GM12864 (cell line): ENCODE measurements around the gene DHX34.
"Not testable (repeated sequence)": the region's sequence is repeated elsewhere in the genome, so short reads cannot be mapped to it uniquely, and the experiment has no call there.

Experiments used
- DNase-seq: peaks from one replicate; pipeline ENCODE4 v3.0.0-alpha.2; 2011; ENCODE audit warnings: low read depth
- H3K4me3 ChIP-seq: 2 replicates; pipeline ENCODE4 v1.5.1; 2011; ENCODE audit warnings: mild to moderate bottlenecking, low read depth, low read length, control low read depth
- TF ChIP-seq, protein P1 (sequence below): IDR thresholded peaks from 2 replicates; pipeline ENCODE4 v1.5.1; 2011; ENCODE audit warnings: low read depth, mild to moderate bottlenecking, moderate library complexity, low read length, control low read depth, inconsistent platforms; ENCODE audit errors: missing control alignments

DHX34 gene

DNA sequence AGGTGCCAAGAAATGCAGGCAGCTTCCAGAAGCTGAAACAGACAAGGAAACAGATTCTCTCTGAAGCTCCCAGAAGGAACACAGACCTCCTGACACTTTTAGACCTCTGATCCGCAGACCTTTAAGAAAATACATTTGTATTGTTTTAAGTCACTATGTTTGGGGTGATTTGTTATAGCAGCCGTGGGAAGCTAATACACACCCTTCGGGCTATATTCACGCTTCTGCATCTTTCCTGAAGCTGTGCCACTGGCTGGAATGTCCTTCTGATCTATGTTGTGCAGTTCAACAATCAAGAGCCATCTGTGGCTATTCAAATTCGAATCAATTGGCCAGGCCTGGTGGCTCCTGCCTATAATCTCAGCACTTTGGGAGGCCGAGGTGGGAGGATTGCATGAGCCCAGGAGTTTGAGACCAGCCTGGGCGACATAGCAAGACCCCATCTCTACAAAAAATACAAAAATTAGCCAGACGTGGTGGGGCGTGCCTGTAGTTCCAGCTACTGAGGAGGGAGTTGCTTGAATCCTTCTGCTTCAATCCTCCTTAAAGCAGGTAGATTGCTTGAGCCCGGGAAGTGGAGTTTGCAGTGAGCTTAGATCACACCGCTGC, 5.8 kb upstream of the DHX34 start:
- TF ChIP-seq, protein P1, sequence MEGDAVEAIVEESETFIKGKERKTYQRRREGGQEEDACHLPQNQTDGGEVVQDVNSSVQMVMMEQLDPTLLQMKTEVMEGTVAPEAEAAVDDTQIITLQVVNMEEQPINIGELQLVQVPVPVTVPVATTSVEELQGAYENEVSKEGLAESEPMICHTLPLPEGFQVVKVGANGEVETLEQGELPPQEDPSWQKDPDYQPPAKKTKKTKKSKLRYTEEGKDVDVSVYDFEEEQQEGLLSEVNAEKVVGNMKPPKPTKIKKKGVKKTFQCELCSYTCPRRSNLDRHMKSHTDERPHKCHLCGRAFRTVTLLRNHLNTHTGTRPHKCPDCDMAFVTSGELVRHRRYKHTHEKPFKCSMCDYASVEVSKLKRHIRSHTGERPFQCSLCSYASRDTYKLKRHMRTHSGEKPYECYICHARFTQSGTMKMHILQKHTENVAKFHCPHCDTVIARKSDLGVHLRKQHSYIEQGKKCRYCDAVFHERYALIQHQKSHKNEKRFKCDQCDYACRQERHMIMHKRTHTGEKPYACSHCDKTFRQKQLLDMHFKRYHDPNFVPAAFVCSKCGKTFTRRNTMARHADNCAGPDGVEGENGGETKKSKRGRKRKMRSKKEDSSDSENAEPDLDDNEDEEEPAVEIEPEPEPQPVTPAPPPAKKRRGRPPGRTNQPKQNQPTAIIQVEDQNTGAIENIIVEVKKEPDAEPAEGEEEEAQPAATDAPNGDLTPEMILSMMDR = no peak
- no peak for DNase-seq

DNA sequence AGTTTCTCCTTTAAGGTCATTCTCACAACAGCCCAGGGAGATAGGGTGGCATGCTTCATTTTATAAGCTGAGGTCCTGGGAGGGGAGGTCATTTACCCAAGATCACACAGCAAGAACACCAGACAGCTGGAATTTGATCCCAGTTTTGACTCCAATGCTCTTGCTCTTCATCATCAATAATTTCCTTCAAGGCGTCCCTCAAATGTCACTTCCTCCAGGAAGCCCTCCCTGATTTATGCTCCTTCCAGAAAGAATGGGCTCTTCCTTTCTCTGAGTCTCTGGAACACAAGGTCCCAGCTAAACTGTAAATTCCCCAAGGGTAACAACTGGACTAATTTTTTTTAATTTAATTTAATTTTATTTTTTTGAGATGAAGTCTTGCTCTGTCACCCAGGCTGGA, 4.7 kb upstream of the DHX34 start:
- no peak overlapping the region for H3K4me3 ChIP-seq
- TF ChIP-seq, protein P1 = no peak
- no peak for DNase-seq

More for the DNA sequence above, 5.8 kb upstream of the DHX34 start:
- no peak overlapping the region for H3K4me3 ChIP-seq

DNA sequence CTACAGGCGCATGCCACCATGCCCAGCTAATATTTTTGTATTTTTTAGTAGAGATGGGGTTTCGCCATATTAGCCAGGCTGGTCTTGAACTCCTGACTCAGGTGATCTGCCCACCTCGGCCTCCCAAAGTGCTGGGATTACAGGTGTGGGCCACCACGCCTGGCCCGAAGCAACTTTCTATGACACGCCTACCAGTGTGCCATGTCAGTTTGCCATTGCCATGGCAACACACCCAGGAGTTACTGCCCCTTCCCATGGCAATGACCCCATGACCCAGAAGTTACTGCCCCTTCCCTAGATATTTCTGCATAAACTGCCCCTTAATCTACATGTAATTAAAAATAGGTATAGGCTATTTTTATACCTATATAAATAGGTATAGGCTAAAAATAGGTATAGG, 3.1 kb upstream of the DHX34 start:
- H3K4me3 ChIP-seq, DNase-seq: not testable (repeated sequence)

DNA sequence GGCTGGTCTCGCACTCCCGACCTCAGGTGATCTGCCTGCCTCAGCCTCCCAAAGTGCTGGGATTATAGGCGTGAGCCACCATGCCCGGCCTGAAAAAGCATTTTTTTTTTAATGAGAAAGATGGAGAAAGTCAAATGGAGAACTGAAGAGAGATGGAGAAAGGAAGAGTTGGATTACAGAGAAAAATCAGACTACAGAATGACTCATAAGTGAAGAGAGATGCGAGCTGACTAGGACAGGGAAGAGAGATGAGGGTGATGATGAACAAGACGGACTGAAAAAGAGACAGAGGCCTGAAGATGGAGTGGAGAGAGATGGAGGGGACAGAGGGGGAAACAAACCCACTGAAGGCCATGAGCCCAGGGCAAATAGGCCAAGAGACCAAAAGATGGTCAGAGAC, 1.5 kb downstream of the DHX34 start:
- TF ChIP-seq, protein P1 = no peak
- H3K4me3 ChIP-seq = no peak overlapping the region
- DNase-seq = no peak

DNA sequence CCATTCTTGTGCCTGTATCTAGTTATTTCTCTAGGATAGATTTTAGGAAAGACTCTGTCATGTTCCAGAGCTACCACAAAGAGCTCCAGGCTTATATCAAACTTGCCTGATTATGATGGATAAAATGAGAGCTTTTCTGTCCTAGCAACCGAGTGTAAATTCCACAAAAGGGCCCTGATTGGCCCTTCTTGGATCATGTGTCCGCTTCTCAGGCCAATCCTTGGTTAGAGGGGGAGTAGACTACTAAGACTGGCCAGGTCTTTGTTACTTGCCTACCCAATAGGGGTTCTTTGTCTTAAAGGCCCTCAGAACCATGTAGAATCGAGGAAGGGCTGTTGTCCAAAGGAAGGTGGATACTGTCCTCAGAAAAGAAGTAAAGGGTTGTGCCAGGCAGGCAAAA, 2.4 kb downstream of the DHX34 start:
- no peak for DNase-seq
- H3K4me3 ChIP-seq = no peak overlapping the region
- TF ChIP-seq, protein P1 = no peak

DNA sequence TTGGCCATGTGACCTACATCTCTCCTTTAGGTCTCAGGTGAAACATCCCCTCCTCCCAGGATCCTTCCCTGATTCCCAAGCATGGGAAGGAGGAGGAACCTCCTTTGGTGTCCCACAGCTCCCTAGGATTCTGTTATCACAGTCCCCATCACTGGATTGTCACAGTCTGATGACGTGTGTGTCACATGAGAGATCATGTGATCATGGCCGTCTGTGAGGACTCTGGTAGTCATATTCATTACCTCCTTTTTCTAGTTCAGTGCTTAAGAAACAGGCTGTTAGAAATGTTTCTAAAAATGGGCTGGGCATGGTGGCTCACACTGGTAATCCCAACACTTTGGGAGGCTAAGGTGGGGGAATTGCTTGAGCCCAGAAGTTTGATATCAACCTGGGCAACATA, 3.0 kb downstream of the DHX34 start:
- no peak overlapping the region for H3K4me3 ChIP-seq
- DNase-seq = no peak
- TF ChIP-seq, protein P1 = no peak

DNA sequence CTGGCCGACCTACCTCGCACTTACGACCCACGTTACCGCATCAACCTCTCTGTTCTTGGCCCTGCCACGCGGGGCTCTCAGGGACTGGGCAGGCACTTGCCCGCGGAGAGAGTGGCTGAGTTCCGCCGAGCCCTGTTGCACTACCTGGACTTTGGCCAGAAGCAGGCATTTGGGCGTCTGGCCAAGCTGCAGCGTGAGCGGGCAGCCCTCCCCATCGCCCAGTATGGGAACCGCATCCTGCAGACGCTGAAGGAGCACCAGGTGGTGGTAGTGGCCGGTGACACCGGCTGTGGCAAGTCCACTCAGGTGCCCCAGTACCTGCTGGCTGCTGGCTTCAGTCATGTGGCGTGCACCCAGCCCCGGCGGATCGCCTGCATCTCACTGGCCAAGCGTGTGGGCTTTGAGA, 4.2 kb downstream of the DHX34 start:
- TF ChIP-seq, protein P1 = no peak
- DNase-seq = no peak
- H3K4me3 ChIP-seq = no peak overlapping the region
